HG03439 (cell line): ENCODE measurements around the gene PNPLA2.

Source experiments
- ATAC-seq: cut with Tn5 transposase; IDR thresholded peaks from one replicate; pipeline ENCODE4 v1.9.1; 2021; ENCODE audit warnings: mild to moderate bottlenecking, moderate library complexity; ENCODE audit not compliant: unreplicated experiment

Gene PNPLA2

DNA sequence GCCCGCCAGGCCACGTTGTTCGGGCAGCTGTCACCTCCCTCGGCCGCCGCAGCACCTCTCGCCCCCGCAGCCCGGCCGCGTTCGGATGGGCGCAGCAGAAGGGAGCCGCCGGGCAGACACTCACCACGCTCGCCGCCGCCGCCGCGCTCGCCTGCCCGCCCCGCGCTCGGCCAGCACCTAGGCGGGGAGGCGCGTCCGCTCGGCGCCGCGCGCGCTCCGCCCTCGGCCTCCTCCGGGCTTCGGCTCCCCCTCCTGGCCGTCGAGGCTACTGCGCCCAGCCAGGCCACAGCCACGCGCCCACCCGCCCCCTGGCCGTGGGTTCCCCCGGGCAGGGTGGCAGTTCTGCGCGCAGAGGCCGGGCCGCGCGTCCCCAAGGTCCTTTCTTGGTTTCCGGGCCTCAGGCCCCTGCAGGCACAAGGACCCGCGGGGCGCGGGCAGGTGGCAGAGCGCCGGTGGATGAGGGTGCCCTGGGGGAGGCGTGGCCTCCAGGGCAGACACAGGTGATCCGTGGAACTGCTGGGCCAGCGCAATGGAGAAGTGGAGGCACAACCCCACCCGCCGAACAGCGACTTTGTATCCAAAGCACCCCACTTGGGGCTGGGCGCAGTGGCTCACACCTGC, 20.5 kb upstream of the PNPLA2 start, which contains the start of gene SLC25A22:
Gene SLC25A22 (minus strand): TSS at position 189 of the 621 bp plus-strand sequence. CDS start 3,275 bp downstream, outside the sequence.
- ATAC-seq, result peak; percentile 47

DNA sequence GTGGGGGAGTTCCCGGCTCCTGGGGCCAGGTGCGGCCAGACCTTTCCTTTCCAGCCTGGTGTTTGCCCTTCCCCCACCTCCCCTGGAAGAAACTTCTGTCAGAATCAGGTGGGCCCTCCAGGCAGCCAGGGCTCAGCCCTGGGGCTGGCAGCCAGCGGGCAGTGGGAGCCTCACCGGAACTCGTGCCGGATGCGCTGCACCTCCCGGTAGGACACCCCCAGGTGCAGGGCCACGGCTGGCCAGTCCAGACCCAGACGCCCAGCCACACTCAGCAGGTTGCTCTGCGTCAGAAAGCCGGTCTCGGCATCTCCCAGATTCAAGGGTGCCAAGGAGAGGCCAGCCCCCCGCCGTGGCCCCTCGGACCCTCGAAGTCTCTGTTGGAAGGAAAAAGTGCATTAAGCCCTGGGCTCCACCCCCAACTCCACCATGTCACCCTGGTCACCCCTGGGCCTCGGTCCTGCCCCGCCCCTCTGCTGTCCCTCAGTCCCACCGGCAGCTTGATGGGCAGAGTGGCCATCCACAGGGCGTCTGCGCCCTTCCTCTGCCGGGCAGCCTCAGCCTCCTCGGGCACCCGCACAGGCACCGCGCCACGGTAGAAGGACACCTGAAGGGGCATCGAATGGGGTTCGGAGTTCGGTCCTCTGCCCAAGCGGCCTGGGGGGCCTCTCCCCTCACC, 18.9 kb upstream of the PNPLA2 start:
- ATAC-seq, result no peak

DNA sequence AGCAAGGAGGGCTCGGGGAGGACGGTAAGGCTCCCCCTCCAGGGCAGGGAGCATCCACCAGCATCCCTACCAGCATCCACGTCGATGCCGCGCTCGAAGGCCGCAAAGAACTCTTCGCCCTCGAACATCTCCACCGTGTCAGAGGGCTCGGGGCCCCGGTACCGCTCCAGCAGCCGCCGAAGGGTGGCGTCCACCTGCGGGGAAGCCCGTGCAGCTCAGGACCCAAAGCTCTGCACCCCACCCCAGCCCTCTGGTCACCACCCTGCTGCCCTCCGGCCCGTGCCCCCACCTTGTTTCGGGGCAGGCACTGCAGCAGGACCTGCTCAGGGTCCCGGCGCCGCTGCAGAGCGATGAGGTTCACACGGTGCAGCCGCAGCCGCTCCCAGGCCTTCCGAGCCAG, 18.2 kb upstream of the PNPLA2 start:
- ATAC-seq, result no peak

DNA sequence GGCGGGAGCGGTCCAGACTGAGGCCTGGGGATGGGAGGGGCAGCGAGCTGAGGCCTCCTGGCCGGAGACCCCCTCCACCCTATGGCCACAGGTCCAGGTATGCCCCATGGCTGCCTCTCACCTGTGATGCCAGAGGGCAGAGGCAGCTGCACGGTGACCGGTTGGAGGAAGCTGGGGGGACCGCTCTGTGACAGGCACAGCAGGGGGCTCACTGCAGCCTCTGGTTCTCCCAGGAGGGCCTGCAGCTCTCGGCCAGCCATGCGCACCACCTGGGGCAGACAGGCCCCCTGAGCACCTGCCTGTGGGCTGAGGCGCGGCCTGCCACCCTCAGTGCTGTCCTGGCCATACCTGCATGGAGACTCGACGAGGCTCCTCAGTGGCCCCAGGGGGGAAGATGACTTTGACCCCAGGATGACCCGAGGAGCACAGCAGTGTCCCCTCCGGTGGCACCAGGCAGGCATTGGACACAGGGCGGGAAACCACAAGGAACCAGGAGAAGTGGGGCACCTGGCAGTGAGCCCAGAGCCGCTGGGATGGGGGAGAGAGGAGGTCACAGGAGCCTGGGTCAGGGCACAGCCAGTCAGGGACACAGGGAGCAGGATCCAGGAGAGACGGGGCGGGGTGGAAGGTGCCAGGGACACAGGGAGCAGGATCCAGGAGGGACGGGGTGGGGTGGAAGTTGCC, 17.5 kb upstream of the PNPLA2 start:
- ATAC-seq, result no peak

DNA sequence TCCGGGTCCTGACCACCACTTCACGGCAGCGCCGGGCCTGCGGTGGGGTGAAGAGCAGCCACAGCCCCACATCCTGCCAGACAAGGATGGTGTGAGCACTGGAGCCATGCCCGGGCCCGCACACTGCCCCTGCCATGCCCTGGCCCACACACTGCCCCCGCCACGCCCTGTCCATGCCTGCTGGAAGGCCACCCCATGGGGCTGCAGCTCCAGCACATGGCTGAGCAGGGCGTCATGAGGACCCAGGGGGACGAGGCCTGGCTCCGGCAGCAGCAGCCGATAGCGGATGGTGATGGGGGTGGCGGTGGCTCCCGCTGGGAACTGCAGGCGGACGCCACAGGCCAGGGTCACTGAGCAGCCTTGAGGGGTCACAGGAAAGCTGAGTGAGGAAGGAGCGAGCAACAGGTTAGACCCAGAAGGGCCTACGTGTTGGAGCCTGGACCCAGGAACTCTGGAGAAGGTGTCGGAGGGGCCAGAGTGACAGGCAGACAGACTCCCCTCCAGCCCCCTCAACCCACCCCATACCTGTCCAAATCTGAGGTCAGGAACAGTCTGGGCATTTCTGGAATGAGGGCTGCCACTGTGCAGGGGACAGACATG, 16.6 kb upstream of the PNPLA2 start:
- ATAC-seq, result no peak

DNA sequence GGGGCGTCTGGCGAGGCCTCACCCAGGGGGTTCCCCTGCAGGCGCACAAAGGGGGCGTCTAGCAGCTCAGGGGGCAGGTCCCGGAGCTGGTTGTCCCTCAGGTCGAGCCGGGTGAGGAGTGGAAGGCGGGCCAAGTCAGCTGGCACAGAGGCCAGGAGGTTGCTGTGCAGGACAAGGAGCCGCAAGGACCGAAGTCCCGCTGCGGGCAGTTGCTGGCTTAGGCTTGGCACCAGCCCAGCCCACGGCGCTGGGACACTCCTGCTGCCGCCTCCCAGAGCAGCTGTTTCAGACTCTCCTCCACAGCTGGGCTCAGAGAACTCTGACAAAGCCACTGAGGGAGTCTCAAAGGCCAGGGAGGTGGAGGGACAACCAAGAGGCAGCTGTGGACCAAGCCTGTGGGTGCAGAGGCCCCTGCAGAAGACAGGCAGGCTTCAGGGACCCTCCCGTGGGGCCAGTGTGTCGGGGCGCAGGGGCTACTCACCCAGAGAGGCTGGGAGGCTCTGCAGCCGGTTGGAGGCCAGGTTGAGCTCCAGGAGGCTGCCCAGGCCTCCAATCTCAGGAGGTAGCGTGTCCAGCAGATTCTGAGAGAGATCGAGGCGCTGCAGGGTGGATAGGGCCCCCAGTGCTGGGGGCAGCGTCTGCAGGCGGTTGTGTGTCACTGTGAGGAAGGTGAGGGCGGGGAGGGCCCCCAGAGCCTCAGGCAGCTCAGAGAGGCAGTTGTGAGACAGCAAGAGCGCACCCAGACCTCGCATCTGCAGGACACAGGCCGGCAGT, 15.8 kb upstream of the PNPLA2 start:
- no peak for ATAC-seq

DNA sequence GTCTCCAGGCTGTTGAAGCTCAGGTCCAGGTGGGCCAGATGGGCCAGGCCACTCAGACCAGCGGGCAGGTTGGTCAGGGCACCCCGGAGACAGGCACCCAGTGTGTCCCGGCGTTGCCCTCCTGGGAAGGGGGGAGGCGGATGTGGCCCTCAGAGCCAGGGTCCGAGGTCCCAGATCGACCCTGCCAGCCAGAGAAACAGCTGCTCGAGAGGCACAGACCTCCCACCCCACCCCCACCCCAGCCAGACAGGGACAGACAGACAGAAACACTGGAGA, 15.3 kb upstream of the PNPLA2 start:
- no peak for ATAC-seq

DNA sequence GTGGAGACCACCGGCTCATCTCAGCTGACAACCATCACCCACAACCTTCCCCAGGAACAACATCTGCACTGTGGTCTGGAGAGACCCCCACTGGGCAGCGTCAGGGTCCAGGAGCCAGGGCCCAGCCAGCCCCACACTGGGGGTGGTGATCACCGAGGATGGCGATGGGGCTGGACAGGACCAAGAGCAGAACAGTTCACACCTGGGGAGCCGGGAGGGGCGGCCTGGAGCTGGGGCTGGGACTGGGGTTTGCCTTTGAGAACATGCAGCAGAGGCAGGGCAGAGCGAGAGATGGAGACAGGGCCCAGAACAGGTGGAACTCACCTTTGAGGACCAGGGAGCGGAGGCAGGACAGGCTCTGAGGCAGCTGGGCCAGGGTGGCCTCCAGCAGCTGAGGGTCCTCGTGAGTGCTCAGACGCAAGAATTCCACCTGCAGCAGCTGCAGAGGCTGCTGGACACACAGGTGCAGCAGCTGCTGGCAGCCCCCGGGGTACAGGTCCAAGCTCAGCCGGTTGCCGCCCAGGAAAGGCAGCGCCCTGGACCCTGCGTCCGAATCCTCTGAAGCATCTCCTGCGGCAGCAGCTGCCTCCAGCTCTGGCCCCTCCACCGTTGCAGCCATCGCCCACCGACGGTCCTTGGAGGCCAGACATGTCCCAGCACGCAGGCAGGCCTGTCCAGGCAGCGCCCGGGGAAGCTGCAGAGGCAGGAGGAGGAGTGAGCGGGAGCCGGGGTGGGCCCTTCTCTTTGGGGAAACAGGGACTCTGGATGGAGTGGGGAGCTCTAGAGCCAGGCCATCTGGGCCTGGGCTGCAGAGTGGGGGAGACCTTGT, 14.7 kb upstream of the PNPLA2 start:
- no peak for ATAC-seq

DNA sequence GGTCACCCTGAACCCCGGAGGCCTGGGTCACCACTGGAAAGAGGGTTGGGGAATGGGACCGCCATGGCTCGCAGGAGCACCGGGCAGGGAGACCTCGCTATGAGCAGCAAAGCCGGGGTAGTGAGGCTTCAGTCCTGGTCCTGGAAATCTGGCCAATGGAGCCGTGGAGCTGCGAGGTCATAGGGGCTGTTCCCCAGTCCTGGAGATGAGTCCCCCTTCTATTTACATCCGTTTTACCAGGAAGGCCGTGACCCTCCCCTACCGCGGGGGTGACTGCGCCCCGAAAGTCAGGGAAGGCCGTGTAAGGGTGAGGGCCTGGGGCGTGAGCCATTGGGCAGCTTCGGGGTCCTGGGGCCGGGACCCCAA, 14.1 kb upstream of the PNPLA2 start:
- no peak for ATAC-seq

DNA sequence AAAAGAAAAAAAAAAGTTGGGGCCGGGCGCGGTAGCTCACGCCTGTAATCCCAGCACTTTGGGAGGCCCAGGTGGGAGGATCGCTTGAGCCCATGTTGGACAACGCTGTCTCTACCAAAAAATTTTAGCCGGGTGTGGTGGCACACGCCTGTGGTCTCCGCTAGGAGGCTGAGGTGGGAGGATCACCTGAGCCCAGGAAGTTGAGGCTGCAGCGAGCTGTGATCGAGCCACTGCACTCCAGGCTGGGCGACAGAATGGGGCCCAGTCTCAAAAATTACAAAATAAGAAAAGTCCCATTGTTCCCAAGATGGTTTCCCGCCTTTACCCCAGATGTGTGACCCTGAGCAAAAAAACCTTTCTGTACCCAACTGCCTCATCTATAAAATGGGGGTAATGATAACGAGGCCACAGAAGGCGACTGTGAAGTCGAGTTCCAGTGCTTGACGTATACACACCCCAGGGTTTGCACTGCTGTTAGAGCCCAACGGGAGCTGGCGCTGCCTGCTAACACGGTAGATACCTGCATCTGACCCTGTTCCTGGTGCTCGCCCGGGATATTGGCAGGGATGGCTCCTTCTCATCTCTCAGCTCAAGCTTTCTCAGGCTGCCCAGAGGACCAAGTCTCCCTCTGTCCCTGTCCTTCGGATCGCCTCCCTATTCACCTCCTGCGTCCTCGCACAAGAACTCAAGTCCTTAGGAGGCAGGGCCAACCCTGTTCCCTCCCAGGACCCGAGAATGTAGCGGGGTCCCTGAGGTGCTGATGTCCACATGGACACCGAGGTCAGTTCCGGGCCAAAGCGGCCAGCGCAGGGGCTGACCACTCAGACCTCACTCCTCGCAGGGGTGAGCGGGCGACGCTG, 10.1 kb upstream of the PNPLA2 start:
- ATAC-seq, result peak; percentile 1

DNA sequence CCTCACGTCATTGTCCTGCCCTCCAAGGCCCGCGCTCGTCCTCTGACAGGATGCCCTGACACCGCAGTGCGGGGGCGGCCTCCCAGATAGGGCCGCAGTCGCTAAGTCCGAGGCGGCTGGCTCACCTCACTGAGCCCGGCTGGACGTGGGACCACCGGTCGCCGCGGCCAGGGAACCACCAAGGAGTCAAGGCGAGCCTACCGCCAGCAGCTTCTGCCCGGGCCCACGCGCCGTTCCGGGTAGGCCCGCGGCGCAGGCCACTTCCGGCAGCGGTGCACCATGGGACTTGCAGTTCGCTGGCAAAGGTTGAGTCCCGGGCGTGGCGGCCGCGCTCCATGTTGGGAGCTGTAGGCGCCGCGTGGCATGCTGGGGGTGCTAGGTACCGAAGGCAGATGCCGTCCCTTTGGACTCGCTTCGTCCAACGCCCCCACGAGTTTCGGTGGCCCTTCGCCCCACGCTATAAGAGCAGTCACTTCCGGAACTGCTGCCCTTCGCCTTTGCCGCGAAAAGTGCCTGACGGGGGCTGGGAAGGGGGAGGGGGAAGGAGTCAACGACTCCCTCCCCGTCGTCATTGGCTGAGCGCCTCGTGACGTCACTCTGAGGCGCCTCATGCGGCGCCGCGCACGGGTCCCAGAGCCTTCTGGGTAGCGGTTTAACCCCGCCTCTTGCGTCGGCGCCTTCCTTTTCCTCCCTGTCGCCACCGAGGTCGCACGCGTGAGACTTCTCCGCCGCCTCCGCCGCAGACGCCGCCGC, 9.3 kb upstream of the PNPLA2 start, which contains the start of gene RPLP2:
Gene RPLP2 (plus strand): TSS at position 681 of the 753 bp plus-strand sequence. CDS start 268 bp downstream, outside the sequence.
- peak; percentile 73 for ATAC-seq

DNA sequence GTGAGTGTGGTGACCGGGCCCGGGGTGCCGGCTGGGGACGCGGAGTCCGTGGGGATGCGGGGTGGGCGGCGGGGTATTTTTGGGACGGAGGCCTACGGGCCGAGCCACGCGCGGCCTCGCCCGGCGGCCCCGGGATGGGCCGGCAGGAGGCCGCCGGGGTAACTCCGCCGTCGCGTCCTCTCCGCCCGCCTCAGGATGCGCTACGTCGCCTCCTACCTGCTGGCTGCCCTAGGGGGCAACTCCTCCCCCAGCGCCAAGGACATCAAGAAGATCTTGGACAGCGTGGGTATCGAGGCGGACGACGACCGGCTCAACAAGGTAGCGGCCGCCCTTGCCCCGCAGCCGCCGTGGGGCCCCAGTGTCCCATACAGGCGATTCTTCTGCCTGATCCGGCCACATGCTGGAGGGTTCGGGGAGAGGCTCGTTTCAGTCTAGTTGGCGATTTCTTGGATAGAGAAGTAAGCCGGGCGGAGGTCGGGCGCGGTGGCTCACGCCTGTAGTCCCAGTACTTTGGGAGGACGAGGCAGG, 8.6 kb upstream of the PNPLA2 start:
- no peak for ATAC-seq

DNA sequence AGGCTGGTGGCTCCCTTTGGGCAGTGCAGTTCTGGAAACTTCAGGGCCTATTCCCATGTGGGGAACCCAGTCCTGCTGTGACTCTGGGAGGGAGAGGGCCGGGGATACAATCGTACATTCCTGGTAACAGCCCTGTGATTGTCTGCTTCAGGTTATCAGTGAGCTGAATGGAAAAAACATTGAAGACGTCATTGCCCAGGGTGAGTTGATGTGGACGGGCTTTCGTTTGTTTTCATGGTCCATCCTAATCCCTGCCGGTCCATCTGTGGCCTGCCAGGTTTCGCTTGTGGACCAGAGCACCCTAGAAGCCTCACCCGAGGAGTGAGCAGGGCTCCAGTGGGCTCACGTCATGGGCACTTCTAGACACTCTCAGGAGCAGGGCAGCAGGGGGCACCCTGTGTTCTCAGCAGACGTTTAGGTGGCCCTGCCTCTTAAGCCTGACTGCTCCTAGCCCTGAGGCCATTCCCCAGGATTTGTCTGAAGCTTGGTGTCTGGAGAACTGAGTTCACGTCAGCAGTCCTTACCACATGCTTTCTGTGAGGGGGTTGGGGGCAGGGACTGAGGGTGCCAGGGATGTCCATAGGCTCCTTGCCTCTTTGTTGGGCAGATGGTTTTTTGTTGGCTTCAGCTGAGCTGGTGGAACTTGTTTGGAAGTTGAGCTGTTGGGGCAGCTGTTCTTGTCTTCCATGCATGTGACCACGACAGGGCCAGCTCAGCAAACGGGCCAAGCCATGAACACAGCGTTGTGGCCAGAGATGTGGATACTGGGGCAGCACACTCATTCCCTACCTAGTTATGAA, 7.1 kb upstream of the PNPLA2 start:
- no peak for ATAC-seq

DNA sequence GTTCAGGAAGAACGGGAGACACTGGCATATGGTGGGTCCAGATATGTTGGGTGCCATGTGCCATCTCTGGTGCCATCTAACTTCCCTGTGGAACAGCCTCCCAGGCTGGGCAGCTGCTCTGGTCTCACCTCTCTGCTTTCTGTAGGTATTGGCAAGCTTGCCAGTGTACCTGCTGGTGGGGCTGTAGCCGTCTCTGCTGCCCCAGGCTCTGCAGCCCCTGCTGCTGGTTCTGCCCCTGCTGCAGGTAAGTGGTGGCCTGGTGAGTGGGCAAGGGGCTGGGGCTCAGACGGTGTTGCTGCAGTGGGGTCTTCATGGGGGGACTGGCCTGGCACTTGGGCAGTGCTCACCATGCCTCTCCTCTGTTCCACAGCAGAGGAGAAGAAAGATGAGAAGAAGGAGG, 6.3 kb upstream of the PNPLA2 start:
- no peak for ATAC-seq

DNA sequence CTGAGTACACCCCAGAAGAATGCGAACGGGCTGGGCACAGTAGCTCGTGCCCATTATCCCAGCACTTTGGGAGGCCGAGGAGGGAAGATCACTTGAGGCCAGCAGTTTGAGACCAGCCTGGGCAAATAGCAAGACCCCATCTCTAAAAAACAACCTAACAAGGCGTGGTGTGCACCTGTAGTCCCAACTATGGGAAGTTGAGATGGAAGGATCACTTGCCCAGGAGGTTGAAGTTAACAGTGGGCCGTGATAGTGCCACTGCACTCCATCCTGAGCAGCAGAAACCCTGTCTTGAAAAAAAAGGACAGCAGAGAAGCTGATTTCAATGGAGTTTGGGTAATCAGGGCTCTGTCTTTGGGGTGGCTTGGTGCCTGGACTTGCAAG, 5.7 kb upstream of the PNPLA2 start:
- ATAC-seq, result no peak

DNA sequence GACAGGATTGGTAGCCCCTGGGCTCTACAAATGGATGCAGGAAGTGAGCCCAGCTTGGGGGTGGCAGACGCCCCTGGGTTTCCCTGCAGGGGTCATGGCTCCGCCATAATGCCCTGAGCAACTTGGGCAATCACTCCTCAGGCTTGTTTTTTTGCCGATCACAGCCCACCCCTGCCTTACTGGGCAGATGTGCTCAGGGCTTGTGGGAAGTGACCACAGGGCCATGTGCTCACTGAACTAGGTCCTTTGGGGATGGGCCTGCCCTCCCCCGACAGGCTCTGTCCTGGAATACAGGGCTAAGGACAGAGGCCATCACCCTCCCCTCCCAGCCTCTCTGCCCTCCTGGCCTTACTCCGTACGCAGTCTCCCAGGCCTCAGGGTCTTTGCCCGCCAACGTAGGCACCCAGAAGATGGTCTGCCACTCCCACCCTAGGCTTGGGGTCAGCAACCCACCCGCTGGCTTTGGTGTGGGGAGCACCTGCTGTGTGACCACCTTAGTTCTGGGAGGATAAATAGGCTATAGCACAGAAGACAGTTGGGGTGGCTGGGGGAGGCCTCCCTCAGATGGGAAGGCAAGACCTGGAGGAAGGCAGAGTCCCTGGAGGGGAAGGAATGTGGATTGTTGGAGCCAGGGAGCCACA, 5.1 kb upstream of the PNPLA2 start:
- ATAC-seq, result no peak
